GM18858 (cell line): ENCODE data around the gene CLSTN1.
"Not testable (repeated sequence)": the region's sequence is repeated elsewhere in the genome, so short reads cannot be mapped to it uniquely, and the experiment has no call there.

ENCODE experiments used
- ATAC-seq: cut with Tn5 transposase; IDR thresholded peaks from one replicate; pipeline ENCODE4 v1.9.1; 2021; ENCODE audit not compliant: unreplicated experiment

Gene CLSTN1

DNA sequence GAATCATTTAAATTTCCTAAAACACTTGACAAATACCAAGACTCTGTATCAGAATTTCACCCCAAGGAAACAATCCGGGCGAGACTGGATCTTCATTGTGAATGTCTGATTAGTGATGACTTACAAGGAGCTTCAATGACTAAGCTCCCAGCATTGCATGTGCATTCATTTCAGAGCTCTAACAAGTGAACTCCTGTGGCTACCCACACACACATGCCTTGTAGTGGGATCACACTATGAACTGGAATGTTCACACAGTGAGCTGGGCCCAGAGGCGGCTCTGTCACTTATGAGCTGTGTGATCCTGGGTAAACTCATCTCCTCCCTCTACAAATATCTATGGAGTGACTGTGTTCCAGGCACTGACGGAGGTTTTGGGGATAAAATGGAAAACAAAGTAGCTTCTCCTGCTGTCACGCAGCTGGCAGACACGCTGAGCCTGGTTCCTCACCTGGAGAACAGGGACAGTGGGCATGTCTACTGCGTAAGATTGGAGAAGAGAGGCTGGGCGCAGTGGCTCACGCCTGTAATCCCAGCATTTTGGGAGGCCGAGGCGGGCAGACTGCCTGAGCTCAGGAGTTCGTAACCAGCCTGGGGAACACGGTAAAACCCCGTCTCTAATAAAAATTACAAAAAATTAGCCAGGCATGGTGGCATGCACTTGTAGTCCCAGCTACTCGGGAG is 56.9 kb downstream of the CLSTN1 start:
- no peak for ATAC-seq

GRCh38 chr1:9764550-9764949 is 59.2 kb downstream of the CLSTN1 start:
- no peak for ATAC-seq

- no peak for ATAC-seq
These were observed 59.9 kb downstream of the CLSTN1 start for GRCh38 chr1:9763914-9764313.

GRCh38 chr1:9762446-9762845 is 61.3 kb downstream of the CLSTN1 start:
- ATAC-seq, result not testable (repeated sequence)

DNA sequence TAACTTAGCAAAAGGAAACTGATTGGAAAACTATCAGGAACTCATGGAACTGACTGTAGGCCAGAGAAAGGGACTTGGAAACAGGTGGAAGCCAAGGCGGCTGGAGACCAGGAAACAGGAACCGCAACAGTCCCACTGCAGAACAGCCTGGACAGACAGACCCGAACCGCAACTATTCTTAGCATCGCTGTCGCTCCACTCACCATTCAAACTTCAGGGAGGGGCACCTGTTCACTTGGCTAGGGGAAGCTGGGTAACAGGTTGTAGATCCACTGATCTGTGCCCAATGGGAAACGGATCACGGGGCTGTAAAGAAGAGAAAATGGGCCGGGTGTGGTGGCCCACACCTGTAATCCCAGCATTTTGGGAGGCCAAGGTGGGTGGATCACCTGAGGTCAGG is 61.9 kb downstream of the CLSTN1 start:
- ATAC-seq, result no peak

GRCh38 chr1:9760824-9761223 is 62.9 kb downstream of the CLSTN1 start:
- ATAC-seq, result no peak

DNA sequence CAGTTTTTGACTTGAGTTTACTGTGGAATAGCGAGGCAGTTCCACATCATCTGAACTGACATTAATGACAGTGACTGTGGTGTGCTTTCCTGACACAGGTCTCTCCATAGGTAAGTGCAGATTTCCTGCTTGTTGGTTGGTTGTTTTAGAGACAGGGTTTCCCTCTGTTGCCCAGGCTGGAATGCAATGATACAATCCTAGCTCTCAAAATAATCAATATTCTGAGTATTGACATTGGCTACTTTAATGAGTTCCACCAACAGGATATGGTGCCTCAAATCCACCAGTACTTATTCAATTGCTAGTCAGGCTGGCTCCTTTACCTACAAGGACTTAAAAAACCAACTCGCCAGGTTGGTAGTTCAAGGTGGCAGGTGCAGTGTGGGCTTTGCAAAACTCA is 63.8 kb downstream of the CLSTN1 start:
- no peak for ATAC-seq

DNA sequence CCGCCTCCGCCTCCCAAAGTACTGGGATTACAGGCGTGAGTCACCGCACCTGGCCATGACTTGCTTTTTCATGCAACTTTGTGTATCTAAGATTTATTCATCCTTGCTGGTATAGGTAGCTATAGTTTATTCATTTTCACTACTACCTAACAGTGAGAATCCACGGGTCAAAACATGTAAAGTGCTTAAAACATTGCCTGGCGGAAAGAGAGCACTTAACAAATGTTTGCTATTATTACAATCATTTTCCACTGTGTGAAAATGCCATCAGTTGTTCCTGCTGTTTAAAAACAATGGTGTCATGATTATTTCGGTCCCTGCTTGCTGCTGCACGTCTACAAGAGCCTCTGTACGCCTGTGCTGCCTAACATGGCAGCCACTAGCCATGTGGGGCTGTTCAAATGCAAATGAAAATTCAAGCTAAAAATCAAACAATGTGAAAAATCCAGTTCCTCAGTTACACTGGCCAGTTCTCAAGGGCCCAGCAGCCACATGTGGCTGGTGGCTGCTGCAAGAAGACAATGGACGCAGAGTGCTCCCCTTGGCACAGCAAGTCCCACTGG is 65.1 kb downstream of the CLSTN1 start:
- ATAC-seq, result no peak

DNA sequence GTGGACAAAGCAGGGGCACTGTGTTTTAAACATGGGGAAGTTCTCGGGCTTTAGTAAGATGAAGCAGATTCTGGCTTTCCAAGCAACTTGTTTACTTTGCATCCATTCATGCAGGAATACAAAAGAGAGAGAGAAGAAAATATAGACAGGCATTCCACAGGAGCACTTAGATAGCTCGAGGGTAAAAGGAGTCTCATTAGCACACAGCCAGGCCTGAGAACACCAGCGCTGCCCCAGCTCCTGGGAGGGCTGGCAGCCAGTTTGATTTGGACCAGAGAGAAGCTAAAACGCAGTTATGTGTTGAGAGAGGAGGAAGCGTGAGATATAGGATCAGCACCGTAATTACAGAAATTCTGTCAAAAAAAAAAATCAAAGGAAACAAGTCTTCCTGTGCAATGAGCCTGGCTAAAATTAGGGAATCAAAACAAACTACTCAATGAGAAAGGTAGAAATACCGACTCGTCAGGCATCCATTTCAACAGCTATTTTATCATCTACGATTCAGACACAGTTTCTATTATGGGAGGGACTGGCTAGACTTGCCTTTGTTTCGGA is 68.2 kb downstream of the CLSTN1 start:
- ATAC-seq, result no peak

- no peak for ATAC-seq
These were observed 70.6 kb downstream of the CLSTN1 start for GRCh38 chr1:9753121-9753531.

- no peak for ATAC-seq
These were observed 71.8 kb downstream of the CLSTN1 start for GRCh38 chr1:9751971-9752370.

- no peak for ATAC-seq
These were observed 74.4 kb downstream of the CLSTN1 start for GRCh38 chr1:9749361-9749760.

- not testable (repeated sequence) for ATAC-seq
These were observed 75.4 kb downstream of the CLSTN1 start for GRCh38 chr1:9748391-9748790.

- ATAC-seq, result no peak
These were observed 77.1 kb downstream of the CLSTN1 start for GRCh38 chr1:9746651-9747050.

DNA sequence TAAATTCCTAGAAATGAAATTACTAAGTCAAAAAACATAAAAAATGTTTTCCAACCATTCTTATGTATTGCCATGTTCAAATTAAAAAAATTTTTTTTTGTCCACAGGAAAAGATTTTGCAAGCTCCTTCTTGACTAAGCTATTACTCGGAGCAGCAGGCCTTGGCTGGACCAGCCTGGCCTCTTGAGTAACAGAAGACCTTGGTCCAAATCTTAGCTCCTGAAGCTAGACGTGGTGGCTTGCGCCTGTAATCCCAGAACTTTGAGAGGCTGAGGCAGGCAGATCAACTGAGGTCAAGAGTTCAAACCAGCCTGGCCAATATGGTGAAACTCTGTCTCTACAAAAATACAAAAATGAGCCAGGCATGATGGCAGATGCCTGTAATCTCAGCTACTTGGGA is 77.6 kb downstream of the CLSTN1 start:
- no peak for ATAC-seq

DNA sequence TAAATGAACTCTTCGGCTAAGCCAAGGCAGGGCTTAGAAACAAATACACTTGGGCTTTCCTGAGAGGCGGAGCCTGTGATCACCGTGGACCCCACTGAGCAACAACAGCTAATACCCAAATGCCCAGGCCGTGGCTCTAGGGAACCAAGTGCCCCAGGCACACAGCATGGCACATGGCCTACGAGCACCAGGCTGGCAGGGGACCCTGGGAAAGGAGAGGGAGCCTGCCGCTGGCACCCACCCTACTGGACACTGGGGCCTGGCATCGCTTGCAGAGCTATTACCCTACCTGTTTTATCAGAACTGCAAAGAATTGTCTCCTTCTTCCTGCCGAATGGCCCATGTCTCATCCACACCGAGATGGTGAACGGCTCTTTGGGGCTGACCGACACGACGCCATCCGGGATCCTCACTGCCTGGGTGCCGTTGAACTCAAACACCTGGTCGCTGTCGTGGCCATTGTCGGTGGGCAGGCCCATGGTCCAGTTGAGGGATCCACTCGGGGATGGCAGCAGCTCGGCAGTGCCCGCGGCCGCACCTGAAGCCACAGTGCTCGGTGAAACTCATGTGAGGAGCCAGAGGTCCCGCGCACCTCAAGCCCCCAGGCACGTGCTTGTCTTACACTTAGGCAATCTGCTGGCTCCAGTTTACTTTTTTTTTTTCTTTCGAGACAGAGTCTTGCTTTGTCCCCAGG is 79.5 kb downstream of the CLSTN1 start:
- ATAC-seq, result no peak

GRCh38 chr1:9737671-9738070 is 86.1 kb downstream of the CLSTN1 start:
- ATAC-seq, result no peak

DNA sequence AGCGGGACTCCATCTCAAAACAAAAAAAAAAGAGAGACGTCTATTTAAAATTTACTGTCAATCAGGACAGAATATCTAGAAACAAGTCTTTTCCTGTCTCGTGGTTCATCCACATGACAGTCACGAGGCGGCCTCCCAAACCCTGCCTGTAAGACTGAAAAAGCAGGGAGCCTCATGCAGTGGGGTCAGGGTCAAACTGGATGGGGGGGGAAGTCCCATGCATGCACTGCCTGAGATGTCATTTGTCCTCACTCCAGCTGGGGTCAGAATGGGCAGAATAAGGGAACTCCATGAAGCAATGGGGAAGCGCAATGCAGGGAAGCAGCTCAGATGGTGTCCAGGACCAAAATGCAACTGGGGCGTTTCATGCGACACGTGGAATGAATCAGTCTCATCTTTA is 86.7 kb downstream of the CLSTN1 start:
- no peak for ATAC-seq

- no peak for ATAC-seq
These were observed 87.5 kb downstream of the CLSTN1 start for GRCh38 chr1:9736241-9736640.

- no peak for ATAC-seq
These were observed 88.0 kb downstream of the CLSTN1 start for GRCh38 chr1:9735800-9736199.

DNA sequence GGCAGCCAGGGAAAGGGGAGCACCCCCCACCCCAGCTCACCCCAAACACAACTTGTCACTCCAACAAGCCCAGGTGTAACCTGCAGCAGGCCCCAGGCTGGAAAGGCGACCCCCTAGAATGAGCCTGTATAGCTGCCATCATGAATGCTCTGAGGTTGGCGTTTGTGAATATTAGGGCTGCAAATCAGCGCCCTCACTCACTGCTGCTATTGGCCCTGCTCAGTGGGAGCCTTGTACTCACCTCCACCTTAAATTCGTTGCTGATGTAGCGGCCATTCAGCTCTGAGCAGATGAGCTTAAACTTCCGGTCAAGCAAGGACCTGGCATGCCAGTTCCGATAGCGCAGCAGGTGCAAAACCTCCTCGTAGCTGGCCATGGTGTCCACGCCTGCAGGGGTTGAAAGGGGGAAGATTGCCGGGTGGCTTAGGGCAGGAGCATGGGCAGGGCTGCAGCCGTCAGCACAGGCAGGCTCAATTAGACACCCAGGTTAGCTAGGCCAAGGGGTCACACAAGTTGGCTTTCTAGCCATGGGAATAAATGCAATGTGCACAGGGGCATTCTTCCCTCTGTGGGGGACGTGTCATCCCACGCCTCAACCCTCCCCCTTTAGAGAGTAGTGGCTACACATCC is 90.5 kb downstream of the CLSTN1 start:
- ATAC-seq, result no peak
